ENCODE results near the gene CBFB. TPM values are rescaled to one million over a fixed set of nuclear protein-coding genes. Genes with fewer than 3 reads are reported as not detected.
A peak's percentile ranks its signal among the peaks of the same experiment; 100 is the strongest.

The CBFB gene
- total and polyA plus RNA-seq, 2 of the 13 experiments (the other 11 are each of a cell fraction or from before 2014, with no cell fraction given), result 22.1 to 70.8 TPM

DNA sequence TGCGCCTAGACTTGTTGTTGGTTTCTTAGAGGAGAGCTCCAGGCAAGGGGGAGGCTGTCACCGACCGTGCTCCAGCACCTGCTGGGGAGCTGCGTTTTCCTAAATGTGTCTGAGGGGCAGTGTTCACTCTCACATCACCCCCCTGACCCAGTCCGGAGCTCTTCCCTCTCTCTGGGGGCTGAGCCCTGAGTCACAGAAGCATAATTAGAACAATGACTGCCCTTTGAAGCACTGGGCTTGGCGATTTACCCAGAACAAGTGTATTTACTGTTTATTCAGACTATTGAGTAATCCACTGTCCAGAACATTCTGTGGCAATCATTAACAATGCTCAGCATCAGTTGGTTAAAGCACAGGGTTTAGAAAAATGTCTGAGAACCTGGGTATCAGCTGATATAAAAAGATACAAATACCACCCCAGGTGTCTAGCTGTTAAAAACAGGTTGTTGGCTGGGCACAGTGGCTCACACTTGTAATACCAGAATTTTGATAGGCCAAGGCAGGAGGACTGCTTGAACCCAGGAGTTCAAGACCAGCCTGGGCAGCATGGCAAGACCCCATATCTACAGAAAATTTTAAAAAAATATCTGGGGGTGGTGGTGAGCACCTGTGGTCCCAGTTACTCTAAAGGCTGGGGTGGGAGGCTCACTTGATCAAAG lies 32.5 kb upstream of the CBFB start (continued):
- TF ChIP-seq ZFP82 (CRISPR knock-in tag; IDR thresholded peaks at IDR 0.05; ENCODE audit: borderline replicate concordance) (0 out of 2 replicates have a peak, but pooled peaks have one; percentile 51), MAFF (IDR thresholded peaks at IDR 0.05; ENCODE audit: low read depth, low read length) (peak; percentile 24; the same call in 1 of the 2 replicates), RARG (CRISPR knock-in tag; IDR thresholded peaks at IDR 0.05; ENCODE audit: low read depth) (no peak), ZSCAN25 (CRISPR knock-in tag; IDR thresholded peaks at IDR 0.05) (no peak), ZNF510 (CRISPR knock-in tag; IDR thresholded peaks at IDR 0.05; ENCODE audit: low read depth) (no peak), MXD4 (CRISPR knock-in tag; IDR thresholded peaks at IDR 0.05) (no peak), KDM6A (CRISPR knock-in tag; IDR thresholded peaks at IDR 0.05; ENCODE audit: low read depth) (no peak), ZSCAN22 (CRISPR knock-in tag; IDR thresholded peaks at IDR 0.05) (no peak), FLYWCH1 (CRISPR knock-in tag; IDR thresholded peaks at IDR 0.05) (no peak), RAD21 (CRISPR knock-in tag; IDR thresholded peaks at IDR 0.05) (no peak), SNRNP70 (IDR thresholded peaks at IDR 0.05; ENCODE audit: low read depth, low read length) (no peak), GABPB1 (CRISPR knock-in tag; IDR thresholded peaks at IDR 0.05) (0 out of 2 replicates have a peak, but pooled peaks have one; percentile 20), ZFP36L2 (CRISPR knock-in tag; IDR thresholded peaks at IDR 0.05) (no peak), ZNF143 (CRISPR knock-in tag; IDR thresholded peaks at IDR 0.05) (no peak), CCDC6 (CRISPR knock-in tag; IDR thresholded peaks at IDR 0.05) (peak; percentile 47; the same call in 1 of the 2 replicates), ZNF430 (CRISPR knock-in tag; IDR thresholded peaks at IDR 0.05) (peak; percentile 68; the same call in 1 of the 2 replicates), ZMYM3 (CRISPR knock-in tag; IDR thresholded peaks at IDR 0.05) (peak; percentile 76; the same call in 1 of the 2 replicates), PAWR (CRISPR knock-in tag; IDR thresholded peaks at IDR 0.05; ENCODE audit: borderline replicate concordance) (no peak), HNF4A (CRISPR knock-in tag; IDR thresholded peaks at IDR 0.05) (peak; percentile 49; the same call in 1 of the 2 replicates), FOXJ3 (CRISPR knock-in tag; IDR thresholded peaks at IDR 0.05; ENCODE audit: borderline replicate concordance) (peak; percentile 90; the same call in 1 of the 2 replicates), NCOA2 (CRISPR knock-in tag; IDR thresholded peaks at IDR 0.05) (peak; percentile 77), MTA1 (CRISPR knock-in tag; IDR thresholded peaks at IDR 0.05; ENCODE audit: borderline replicate concordance) (no peak; the same call in 1 of the 2 replicates), TCF7 (IDR thresholded peaks at IDR 0.05; ENCODE audit: low read depth) (peak; percentile 48; the same call in 1 of the 2 replicates), ETV5 (CRISPR knock-in tag; IDR thresholded peaks at IDR 0.05; ENCODE audit: borderline replicate concordance) (no peak; the same call in 1 of the 2 replicates), ZFP62 (CRISPR knock-in tag; IDR thresholded peaks at IDR 0.05) (no peak), MAFK (conservative IDR thresholded peaks at IDR 0.05 in 1 of 2, IDR thresholded peaks at IDR 0.05 in 1 of 2; ENCODE audit: low read length in 2 of 2) (peak in 1 of 2 experiments; percentile 7; a peak in 1 of 4 replicates), MTF2 (CRISPR knock-in tag; IDR thresholded peaks at IDR 0.05; ENCODE audit: borderline replicate concordance) (no peak), NRL (CRISPR knock-in tag; IDR thresholded peaks at IDR 0.05; ENCODE audit: borderline replicate concordance) (no peak), SUZ12 (IDR thresholded peaks at IDR 0.05; ENCODE audit: low read depth, low read length) (no peak)
- TF ChIP-seq, protein P1, sequence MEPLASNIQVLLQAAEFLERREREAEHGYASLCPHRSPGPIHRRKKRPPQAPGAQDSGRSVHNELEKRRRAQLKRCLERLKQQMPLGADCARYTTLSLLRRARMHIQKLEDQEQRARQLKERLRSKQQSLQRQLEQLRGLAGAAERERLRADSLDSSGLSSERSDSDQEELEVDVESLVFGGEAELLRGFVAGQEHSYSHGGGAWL (CRISPR knock-in tag; IDR thresholded peaks at IDR 0.05), result no peak
- TF ChIP-seq, protein P2, sequence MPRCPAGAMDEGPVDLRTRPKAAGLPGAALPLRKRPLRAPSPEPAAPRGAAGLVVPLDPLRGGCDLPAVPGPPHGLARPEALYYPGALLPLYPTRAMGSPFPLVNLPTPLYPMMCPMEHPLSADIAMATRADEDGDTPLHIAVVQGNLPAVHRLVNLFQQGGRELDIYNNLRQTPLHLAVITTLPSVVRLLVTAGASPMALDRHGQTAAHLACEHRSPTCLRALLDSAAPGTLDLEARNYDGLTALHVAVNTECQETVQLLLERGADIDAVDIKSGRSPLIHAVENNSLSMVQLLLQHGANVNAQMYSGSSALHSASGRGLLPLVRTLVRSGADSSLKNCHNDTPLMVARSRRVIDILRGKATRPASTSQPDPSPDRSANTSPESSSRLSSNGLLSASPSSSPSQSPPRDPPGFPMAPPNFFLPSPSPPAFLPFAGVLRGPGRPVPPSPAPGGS (CRISPR knock-in tag; IDR thresholded peaks at IDR 0.05), result no peak
- TF ChIP-seq, protein P3, sequence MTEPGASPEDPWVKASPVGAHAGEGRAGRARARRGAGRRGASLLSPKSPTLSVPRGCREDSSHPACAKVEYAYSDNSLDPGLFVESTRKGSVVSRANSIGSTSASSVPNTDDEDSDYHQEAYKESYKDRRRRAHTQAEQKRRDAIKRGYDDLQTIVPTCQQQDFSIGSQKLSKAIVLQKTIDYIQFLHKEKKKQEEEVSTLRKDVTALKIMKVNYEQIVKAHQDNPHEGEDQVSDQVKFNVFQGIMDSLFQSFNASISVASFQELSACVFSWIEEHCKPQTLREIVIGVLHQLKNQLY (CRISPR knock-in tag; IDR thresholded peaks at IDR 0.05), result 0 out of 2 replicates have a peak, but pooled peaks have one; percentile 23
